HepG2 (cell line): ENCODE results near the gene SNX19. TPM values are rescaled to one million over a fixed set of nuclear protein-coding genes. Genes with fewer than 3 reads are reported as not detected.

ENCODE experiments used
- ATAC-seq: fragments of 200-7000 bp; cut with Tn5 transposase; 3 replicates; pipeline ENCODE4 v1.9.1; 2020; ENCODE audit warnings: mild to moderate bottlenecking, moderate library complexity
- BruUV-seq: library from RNA; stranded (reverse); fragments of 400-500 nt; replicated peaks from 2 replicates; lab custom pipeline; 2021; lab: Mats Ljungman, UMichigan
- CTCF ChIA-PET: fragments of 300-600 bp; formaldehyde crosslinking; extraction: SDS; loops from one replicate; lab custom pipeline; 2021; ENCODE audit warnings: low total read pairs, inconsistent platforms, low intra/inter-chr PET ratio; lab: Yijun Ruan, JAX
- POLR2A ChIA-PET: fragments of 350-600 bp; sonication (Branson Sonifier 250); formaldehyde crosslinking; loops from one replicate; lab custom pipeline; 2020; ENCODE audit warnings: antibody characterized with exemption, inconsistent platforms; lab: Yijun Ruan, JAX
- DNase-seq: peaks from one replicate; pipeline ENCODE4 v3.0.0-alpha.2; 2015; ENCODE audit warnings: low spot score
- FAIRE-seq: peaks from 3 replicates; lab custom pipeline; 2011; peaks lifted over from hg19 to GRCh38; lab: Jason Lieb, UNC
- H2AFZ ChIP-seq: one replicate; pipeline ENCODE4 v1.6.1; 2011; ENCODE audit warnings: low read length, inconsistent platforms
- H3K27ac ChIP-seq: fragments of 300-600 bp; 3 replicates; pipeline ENCODE4 v1.8.0; 2011; ENCODE audit warnings: mixed run types, mild to moderate bottlenecking, mixed read lengths, low read length, inconsistent platforms; ENCODE audit not compliant: insufficient read depth; ENCODE audit errors: extremely low read length
- H3K27me3 ChIP-seq, 2 experiments: fragments of 200-600 bp in 1 of 2; 2 replicates in 1 of 2; 3 replicates in 1 of 2; pipeline versions ENCODE4 v1.6.0 to v1.8.0; 2011; ENCODE audit warnings: low read length in 2 of 2, mild to moderate bottlenecking in 2 of 2, moderate library complexity in 2 of 2, inconsistent platforms in 1 of 2; ENCODE audit not compliant: insufficient read depth in 2 of 2, control insufficient read depth in 1 of 2
- H3K36me3 ChIP-seq, 2 experiments: fragments of 200-600 bp in 1 of 2; replicated peaks in 1 of 2; 2 replicates in 1 of 2; 3 replicates in 1 of 2; pipeline versions ENCODE4 v1.5.1 to v1.8.0; 2011; ENCODE audit warnings: low read length in 2 of 2, inconsistent platforms in 1 of 2; ENCODE audit not compliant: insufficient read depth in 2 of 2, control insufficient read depth in 1 of 2
- H3K4me1 ChIP-seq: 2 replicates; pipeline ENCODE4 v1.5.1; 2012; ENCODE audit warnings: low read length, inconsistent platforms; ENCODE audit not compliant: insufficient read depth
- H3K4me2 ChIP-seq: 2 replicates; pipeline ENCODE4 v1.6.0; 2011; ENCODE audit warnings: low read depth, low read length, inconsistent platforms
- H3K4me3 ChIP-seq, 3 experiments: fragments of 200-600 bp in 1 of 3; sonication (generic), shearing (Covaris generic) in 1 of 3; replicated peaks in 1 of 3; 2 replicates each; pipeline ENCODE4 v1.5.1; 2011 to 2016; ENCODE audit warnings: low read length in 3 of 3, inconsistent platforms in 2 of 3, low read depth in 2 of 3, mild to moderate bottlenecking in 2 of 3, control low read depth in 1 of 3, mixed read lengths in 1 of 3; ENCODE audit not compliant: insufficient read depth in 1 of 3
- H3K79me2 ChIP-seq: one replicate; pipeline ENCODE4 v1.6.1; 2011; ENCODE audit warnings: low read length, inconsistent platforms; ENCODE audit not compliant: insufficient read depth
- H3K9ac ChIP-seq: 2 replicates; pipeline ENCODE4 v1.6.0; 2011; ENCODE audit warnings: mild to moderate bottlenecking, low read depth, low read length, inconsistent platforms; ENCODE audit not compliant: insufficient read depth
- H3K9me3 ChIP-seq: 2 replicates; pipeline ENCODE4 v1.5.1; 2012; ENCODE audit warnings: mild to moderate bottlenecking, low read length
- H4K20me1 ChIP-seq: 2 replicates; pipeline ENCODE4 v1.6.0; 2011; ENCODE audit warnings: inconsistent platforms, mild to moderate bottlenecking, low read length, moderate library complexity; ENCODE audit not compliant: insufficient read depth
- MZF1 ChIP-seq: sonication (generic); formaldehyde crosslinking; IDR thresholded peaks from 2 replicates; pipeline ENCODE4 v1.8.1; 2023; ENCODE audit warnings: mild to moderate bottlenecking, missing genetic modification reagents, borderline replicate concordance
- NCOA5 ChIP-seq: sonication (generic); formaldehyde crosslinking; IDR thresholded peaks from 2 replicates; pipeline ENCODE4 v1.4.0; 2020; ENCODE audit warnings: missing genetic modification reagents
- SNAPC2 ChIP-seq: sonication (generic); formaldehyde crosslinking; IDR thresholded peaks from 2 replicates; pipeline ENCODE4 v1.8.1; 2022; ENCODE audit warnings: mild to moderate bottlenecking, missing genetic modification reagents
- WGBS: methylation state at CpG from one replicate; pipeline ENCODE4 v1.1.6; 2017; ENCODE audit warnings: low lambda C conversion rate; 5-methylcytosine and 5-hydroxymethylcytosine counted together
- in situ Hi-C: cut with HindIII; loops from 2 replicates; pipeline ENCODE4 v1.10.0; 2017; ENCODE audit warnings: low pct_unique_long_range_greater_than_20kb; ENCODE audit not compliant: extremely low pct_ligation_motif_present
- intact Hi-C: fragments of 100-400 bp; cut with micrococcal nuclease; formaldehyde crosslinking; loops from one replicate; pipeline ENCODE4 v1.10.0; 2022; ENCODE audit not compliant: unreplicated experiment
- polyA plus RNA-seq, 8 experiments: library from polyadenylated mRNA; depleted of rRNA in 3 of 8; stranded (reverse) in 7 of 8; unstranded in 1 of 8; fragments of >200 nt; fragmentation: Illumina TruSeq in 4 of 8; extraction: Trizol in 4 of 8; gene quantifications; 2 replicates each; pipeline versions ENCODE4 v1.2.1 to v1.2.3, GENCODE V29; 2011 to 2016; ENCODE audit warnings: low read depth in 4 of 8, missing spikeins in 1 of 8, mixed read lengths in 1 of 8; ENCODE audit not compliant: insufficient read depth in 1 of 8
- total RNA-seq, 5 experiments: library from RNA; depleted of rRNA; stranded (reverse); fragments of >200 nt; fragmentation: Illumina TruSeq; extraction: Trizol; gene quantifications; 2 replicates each; pipeline ENCODE4 v1.2.3, GENCODE V29; 2016; ENCODE audit warnings: low read depth in 1 of 5
- TF ChIP-seq, protein P1 (sequence below): IDR thresholded peaks from 2 replicates; pipeline ENCODE4 v1.6.1; 2016; ENCODE audit warnings: missing compliant biosample characterization, missing genetic modification reagents, borderline replicate concordance
- TF ChIP-seq, protein P2 (sequence below): sonication (generic); formaldehyde crosslinking; IDR thresholded peaks from 2 replicates; pipeline ENCODE4 v1.4.0; 2020; ENCODE audit warnings: mild to moderate bottlenecking, missing genetic modification reagents, borderline replicate concordance
- TF ChIP-seq, protein P3 (sequence below): sonication (generic); formaldehyde crosslinking; IDR thresholded peaks from 2 replicates; pipeline ENCODE4 v1.4.0; 2020; ENCODE audit warnings: mild to moderate bottlenecking, missing genetic modification reagents
- TF ChIP-seq, protein P4 (sequence below): sonication (generic); formaldehyde crosslinking; IDR thresholded peaks from 2 replicates; pipeline ENCODE4 v1.5.0; 2020; ENCODE audit warnings: missing genetic modification reagents
- TF ChIP-seq, protein P5 (sequence below): IDR thresholded peaks from 2 replicates; pipeline ENCODE4 v1.6.1; 2016; ENCODE audit warnings: control low read depth

Gene SNX19
- total and polyA plus RNA-seq, 2 of the 13 experiments (the other 11 are each of a cell fraction or from before 2014, with no cell fraction given), result 0.13 to 0.27 TPM

DNA sequence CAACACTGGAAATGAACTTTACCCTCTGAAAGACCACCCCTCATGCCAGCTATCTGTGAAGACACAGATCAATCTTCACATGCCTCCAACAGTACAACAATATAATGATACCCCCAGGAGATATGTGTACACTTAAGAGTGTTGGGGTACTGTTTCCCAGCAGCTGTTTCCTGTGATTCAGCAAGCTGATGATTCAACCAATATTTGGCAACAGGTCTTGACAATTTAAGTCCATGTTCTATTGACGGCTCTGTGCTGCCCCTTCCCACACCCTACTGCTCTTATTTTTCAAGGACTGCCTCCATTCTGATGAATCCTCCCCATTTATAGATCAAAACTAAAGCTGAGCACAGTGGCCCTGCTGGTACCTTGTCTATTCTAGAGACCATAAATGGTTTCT, 6.6 kb downstream of the SNX19 start:
- 27% methylated on average over 1 of the region's 1 CpG for WGBS
- no peak overlapping the region for H2AFZ ChIP-seq
- ATAC-seq, result no peak
- no peak overlapping the region for H3K9ac ChIP-seq
- H3K4me1 ChIP-seq, result no peaks in the 10 kb centered on the region
- no peak for DNase-seq
- H3K27ac ChIP-seq, result no peak overlapping the region
- H3K4me2 ChIP-seq, result no peak overlapping the region
- FAIRE-seq, result no peak
- ChIA-PET POLR2A (no interaction called here), CTCF (no interaction called here)
- no peaks in the 10 kb centered on the region for H3K27me3 ChIP-seq
- H3K9me3 ChIP-seq, result no peaks in the 10 kb centered on the region
- H4K20me1 ChIP-seq, result no peaks in the 10 kb centered on the region
- no peaks in the 10 kb centered on the region for H3K79me2 ChIP-seq
- H3K36me3 ChIP-seq, result no peaks in the 10 kb centered on the region
- no peak overlapping the region for H3K4me3 ChIP-seq
- in situ Hi-C loops, result no loop called here
- intact Hi-C loops, result loop anchor here (1.0 kb wide), 1 partner anchor 9 kb away; no protein-coding TSS in a partner anchor
- BruUV-seq, result no TSS peak
- TF ChIP-seq, protein P1, sequence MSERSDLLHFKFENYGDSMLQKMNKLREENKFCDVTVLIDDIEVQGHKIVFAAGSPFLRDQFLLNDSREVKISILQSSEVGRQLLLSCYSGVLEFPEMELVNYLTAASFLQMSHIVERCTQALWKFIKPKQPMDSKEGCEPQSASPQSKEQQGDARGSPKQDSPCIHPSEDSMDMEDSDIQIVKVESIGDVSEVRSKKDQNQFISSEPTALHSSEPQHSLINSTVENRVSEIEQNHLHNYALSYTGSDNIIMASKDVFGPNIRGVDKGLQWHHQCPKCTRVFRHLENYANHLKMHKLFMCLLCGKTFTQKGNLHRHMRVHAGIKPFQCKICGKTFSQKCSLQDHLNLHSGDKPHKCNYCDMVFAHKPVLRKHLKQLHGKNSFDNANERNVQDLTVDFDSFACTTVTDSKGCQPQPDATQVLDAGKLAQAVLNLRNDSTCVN (CRISPR knock-in tag), result no peak
- TF ChIP-seq, protein P2, sequence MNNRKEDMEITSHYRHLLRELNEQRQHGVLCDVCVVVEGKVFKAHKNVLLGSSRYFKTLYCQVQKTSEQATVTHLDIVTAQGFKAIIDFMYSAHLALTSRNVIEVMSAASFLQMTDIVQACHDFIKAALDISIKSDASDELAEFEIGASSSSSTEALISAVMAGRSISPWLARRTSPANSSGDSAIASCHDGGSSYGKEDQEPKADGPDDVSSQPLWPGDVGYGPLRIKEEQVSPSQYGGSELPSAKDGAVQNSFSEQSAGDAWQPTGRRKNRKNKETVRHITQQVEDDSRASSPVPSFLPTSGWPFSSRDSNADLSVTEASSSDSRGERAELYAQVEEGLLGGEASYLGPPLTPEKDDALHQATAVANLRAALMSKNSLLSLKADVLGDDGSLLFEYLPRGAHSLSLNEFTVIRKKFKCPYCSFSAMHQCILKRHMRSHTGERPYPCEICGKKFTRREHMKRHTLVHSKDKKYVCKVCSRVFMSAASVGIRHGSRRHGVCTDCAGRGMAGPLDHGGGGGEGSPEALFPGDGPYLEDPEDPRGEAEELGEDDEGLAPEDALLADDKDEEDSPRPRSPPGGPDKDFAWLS (CRISPR knock-in tag), result no peak
- TF ChIP-seq MZF1 (CRISPR knock-in tag), result no peak
- TF ChIP-seq, protein P3, sequence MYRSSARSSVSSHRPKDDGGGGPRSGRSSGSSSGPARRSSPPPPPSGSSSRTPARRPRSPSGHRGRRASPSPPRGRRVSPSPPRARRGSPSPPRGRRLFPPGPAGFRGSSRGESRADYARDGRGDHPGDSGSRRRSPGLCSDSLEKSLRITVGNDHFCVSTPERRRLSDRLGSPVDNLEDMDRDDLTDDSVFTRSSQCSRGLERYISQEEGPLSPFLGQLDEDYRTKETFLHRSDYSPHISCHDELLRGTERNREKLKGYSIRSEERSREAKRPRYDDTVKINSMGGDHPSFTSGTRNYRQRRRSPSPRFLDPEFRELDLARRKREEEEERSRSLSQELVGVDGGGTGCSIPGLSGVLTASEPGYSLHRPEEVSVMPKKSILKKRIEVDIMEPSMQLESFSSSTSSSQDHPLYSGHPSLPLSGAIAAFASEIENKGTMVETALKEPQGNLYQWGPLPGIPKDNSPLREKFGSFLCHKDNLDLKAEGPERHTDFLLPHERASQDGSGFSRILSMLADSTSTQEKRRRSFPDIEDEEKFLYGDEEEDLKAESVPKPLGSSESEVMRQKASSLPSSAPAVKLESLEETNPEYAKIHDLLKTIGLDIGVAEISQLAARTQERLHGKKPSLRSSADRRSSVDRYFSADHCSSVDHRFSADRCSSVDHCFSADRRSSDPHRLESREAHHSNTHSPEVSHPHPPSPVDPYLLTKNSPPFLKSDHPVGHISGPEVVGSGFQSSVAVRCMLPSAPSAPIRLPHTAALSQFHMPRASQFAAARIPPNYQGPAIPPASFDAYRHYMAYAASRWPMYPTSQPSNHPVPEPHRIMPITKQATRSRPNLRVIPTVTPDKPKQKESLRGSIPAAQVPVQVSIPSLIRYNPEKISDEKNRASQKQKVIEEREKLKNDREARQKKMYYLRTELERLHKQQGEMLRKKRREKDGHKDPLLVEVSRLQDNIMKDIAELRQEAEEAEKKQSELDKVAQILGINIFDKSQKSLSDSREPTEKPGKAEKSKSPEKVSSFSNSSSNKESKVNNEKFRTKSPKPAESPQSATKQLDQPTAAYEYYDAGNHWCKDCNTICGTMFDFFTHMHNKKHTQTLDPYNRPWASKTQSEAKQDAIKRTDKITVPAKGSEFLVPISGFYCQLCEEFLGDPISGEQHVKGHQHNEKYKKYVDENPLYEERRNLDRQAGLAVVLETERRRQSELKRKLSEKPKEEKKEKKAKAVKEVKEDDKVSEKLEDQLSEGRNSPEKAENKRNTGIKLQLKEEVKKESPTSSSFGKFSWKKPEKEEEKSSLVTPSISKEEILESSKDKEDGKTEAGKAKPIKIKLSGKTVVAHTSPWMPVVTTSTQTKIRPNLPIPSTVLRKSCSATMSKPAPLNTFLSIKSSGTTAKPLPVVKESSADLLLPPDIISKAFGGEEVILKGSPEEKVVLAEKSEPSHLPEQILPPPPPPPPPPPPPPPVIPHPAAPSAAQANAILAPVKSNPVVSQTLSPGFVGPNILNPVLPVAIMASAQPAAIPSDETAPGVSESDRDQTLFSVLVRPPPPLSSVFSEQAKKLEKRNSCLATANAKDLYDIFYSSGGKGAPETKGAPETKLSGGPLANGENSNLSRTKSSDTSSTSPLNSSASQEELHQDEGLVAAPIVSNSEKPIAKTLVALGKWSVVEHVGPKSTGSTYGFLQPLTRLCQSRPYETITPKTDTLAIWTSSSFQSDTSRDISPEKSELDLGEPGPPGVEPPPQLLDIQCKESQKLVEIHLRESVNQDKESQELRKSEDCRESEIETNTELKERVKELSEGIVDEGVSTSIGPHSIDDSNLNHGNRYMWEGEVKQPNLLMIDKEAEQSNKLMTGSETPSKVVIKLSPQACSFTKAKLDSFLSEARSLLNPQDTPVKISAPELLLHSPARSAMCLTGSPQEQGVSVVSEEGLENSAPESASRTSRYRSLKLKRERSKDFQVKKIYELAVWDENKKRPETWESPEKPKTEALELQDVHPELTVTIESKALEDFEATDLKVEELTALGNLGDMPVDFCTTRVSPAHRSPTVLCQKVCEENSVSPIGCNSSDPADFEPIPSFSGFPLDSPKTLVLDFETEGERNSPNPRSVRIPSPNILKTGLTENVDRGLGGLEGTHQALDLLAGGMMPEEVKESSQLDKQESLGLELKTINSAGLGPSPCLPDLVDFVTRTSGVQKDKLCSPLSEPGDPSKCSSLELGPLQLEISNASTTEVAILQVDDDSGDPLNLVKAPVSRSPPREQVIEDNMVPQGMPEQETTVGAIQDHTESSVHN (CRISPR knock-in tag), result no peak
- TF ChIP-seq, protein P4, sequence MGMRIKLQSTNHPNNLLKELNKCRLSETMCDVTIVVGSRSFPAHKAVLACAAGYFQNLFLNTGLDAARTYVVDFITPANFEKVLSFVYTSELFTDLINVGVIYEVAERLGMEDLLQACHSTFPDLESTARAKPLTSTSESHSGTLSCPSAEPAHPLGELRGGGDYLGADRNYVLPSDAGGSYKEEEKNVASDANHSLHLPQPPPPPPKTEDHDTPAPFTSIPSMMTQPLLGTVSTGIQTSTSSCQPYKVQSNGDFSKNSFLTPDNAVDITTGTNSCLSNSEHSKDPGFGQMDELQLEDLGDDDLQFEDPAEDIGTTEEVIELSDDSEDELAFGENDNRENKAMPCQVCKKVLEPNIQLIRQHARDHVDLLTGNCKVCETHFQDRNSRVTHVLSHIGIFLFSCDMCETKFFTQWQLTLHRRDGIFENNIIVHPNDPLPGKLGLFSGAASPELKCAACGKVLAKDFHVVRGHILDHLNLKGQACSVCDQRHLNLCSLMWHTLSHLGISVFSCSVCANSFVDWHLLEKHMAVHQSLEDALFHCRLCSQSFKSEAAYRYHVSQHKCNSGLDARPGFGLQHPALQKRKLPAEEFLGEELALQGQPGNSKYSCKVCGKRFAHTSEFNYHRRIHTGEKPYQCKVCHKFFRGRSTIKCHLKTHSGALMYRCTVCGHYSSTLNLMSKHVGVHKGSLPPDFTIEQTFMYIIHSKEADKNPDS (CRISPR knock-in tag), result no peak
- TF ChIP-seq, protein P5, sequence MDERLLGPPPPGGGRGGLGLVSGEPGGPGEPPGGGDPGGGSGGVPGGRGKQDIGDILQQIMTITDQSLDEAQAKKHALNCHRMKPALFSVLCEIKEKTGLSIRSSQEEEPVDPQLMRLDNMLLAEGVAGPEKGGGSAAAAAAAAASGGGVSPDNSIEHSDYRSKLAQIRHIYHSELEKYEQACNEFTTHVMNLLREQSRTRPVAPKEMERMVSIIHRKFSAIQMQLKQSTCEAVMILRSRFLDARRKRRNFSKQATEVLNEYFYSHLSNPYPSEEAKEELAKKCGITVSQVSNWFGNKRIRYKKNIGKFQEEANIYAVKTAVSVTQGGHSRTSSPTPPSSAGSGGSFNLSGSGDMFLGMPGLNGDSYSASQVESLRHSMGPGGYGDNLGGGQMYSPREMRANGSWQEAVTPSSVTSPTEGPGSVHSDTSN (CRISPR knock-in tag), result no peak
- no peak for TF ChIP-seq NCOA5 (CRISPR knock-in tag)
- TF ChIP-seq SNAPC2 (CRISPR knock-in tag), result no peak
